Kidney (tissue), 14 donors: ENCODE results near the gene SPTB. TPM values are rescaled to one million over a fixed set of nuclear protein-coding genes. Genes with fewer than 3 reads are reported as not detected.

Experiments used
- DNase-seq, 5 donors: peaks; one replicate each; pipeline ENCODE4 v3.0.0-alpha.2; 2013 to 2020
- FAIRE-seq: peaks from 2 replicates; lab custom pipeline; 2012; peaks lifted over from hg19 to GRCh38; lab: Jason Lieb, UNC
- H3K27ac ChIP-seq, 2 donors: one replicate each; pipeline ENCODE4 v1.7.0; 2013; ENCODE audit warnings: low read depth in 2 of 2, low read length in 2 of 2, inconsistent platforms in 1 of 2
- H3K27me3 ChIP-seq: one replicate; pipeline ENCODE4 v1.7.1; 2013; ENCODE audit warnings: low read length, inconsistent platforms; ENCODE audit not compliant: control insufficient read depth, insufficient read depth
- H3K36me3 ChIP-seq, 3 donors: one replicate each; pipeline versions ENCODE4 v1.7.0 to v1.7.1; 2013; ENCODE audit warnings: low read length in 3 of 3, control low read depth in 1 of 3, inconsistent platforms in 1 of 3; ENCODE audit not compliant: insufficient read depth in 3 of 3, control insufficient read depth in 2 of 3
- H3K4me1 ChIP-seq, 3 donors: one replicate each; pipeline versions ENCODE4 v1.7.0 to v1.7.1; 2013; ENCODE audit warnings: low read length in 3 of 3, inconsistent platforms in 1 of 3, low read depth in 1 of 3; ENCODE audit not compliant: control insufficient read depth in 2 of 3, insufficient read depth in 2 of 3
- H3K4me3 ChIP-seq, 3 donors: one replicate each; pipeline versions ENCODE4 v1.7.0 to v1.8.1; 2013; ENCODE audit warnings: low read length in 3 of 3, control low read depth in 1 of 3, inconsistent platforms in 1 of 3
- H3K9ac ChIP-seq, 3 donors: one replicate each; pipeline versions ENCODE4 v1.7.0 to v1.7.1; 2013; ENCODE audit warnings: low read length in 3 of 3, control low read depth in 1 of 3, inconsistent platforms in 1 of 3
- H3K9me3 ChIP-seq, 3 donors: one replicate each; pipeline versions ENCODE4 v1.7.0 to v1.7.1; 2013; ENCODE audit warnings: low read length in 3 of 3, control low read depth in 1 of 3, inconsistent platforms in 1 of 3; ENCODE audit not compliant: control insufficient read depth in 2 of 3, insufficient read depth in 1 of 3
- CTCF ChIP-seq: IDR thresholded peaks from 3 replicates; pipeline ENCODE4 v1.5.1; 2012; ENCODE audit warnings: mild to moderate bottlenecking, moderate library complexity, borderline replicate concordance; ENCODE audit not compliant: insufficient read depth; ENCODE audit errors: extremely low read depth
- intact Hi-C: fragments of 100-400 bp; cut with DNase I; formaldehyde crosslinking; loops from one replicate; pipeline ENCODE4 v1.11.1; 2022
- polyA plus RNA-seq: library from polyadenylated mRNA; stranded (reverse); fragments of 350-450 nt; fragmentation: Illumina TruSeq; extraction: RNeasy Lipid Tissue Mini Kit (QIAGEN cat#74804); gene quantifications from one replicate; pipeline ENCODE4 v1.2.3, GENCODE V29; 2014; ENCODE audit warnings: low read depth, low replicate concordance; ENCODE audit not compliant: insufficient read depth
- total RNA-seq: library from RNA; stranded (reverse); fragmentation: NEBNext Ultra II Directional; extraction: Animal tissue kit (Norgen Biotek cat#: 25700); gene quantifications from one replicate; pipeline ENCODE4 v1.2.1, GENCODE V29; 2021
- donor health status: control.
- donor health status: control.
- donor health status: control.
- donor health status: control.
- donor health status: control.
- donor health status: DM: yes; HTN: yes; CAD: no.
- donor health status: Normal renal cell carcinoma (clear cell type).

The SPTB gene
- total and polyA plus RNA-seq, 2 donors from 2014 or later: 1.7 to 2.2 TPM

GRCh38 chr14:64873506-64874219, 6.0 kb downstream of the SPTB start:
- Histone ChIP-seq H3K27me3 (peaks cover 2% of the 10 kb centered on the region), H3K9ac (no peak overlapping the region), H3K27ac (no peak overlapping the region), H3K36me3 (no peaks in the 10 kb centered on the region), H3K9me3 (no peaks in the 10 kb centered on the region), H3K4me1 (no peaks in the 10 kb centered on the region), H3K4me3 (no peak overlapping the region)
- no peak for FAIRE-seq
- DNase-seq: no peak
- intact Hi-C loops: no loop called here
- TF ChIP-seq CTCF: no peak

- no peaks in the 10 kb centered on the region for H3K36me3 ChIP-seq
- H3K9ac ChIP-seq: no peak overlapping the region
- TF ChIP-seq CTCF: no peak
- H3K9me3 ChIP-seq: no peaks in the 10 kb centered on the region
- FAIRE-seq (no peak), DNase-seq (no peak)
- H3K4me1 ChIP-seq: no peaks in the 10 kb centered on the region
- no peak overlapping the region for H3K4me3 ChIP-seq
- H3K27me3 ChIP-seq: no peaks in the 10 kb centered on the region
- intact Hi-C loops: no loop called here
- no peak overlapping the region for H3K27ac ChIP-seq
Observed at GRCh38 chr14:64871344-64871743, 8.4 kb downstream of the SPTB start.

GRCh38 chr14:64870160-64870559, 9.5 kb downstream of the SPTB start:
- TF ChIP-seq CTCF: no peak
- Histone ChIP-seq H3K4me1 (no peaks in the 10 kb centered on the region), H3K27ac (no peak overlapping the region), H3K27me3 (no peaks in the 10 kb centered on the region), H3K9ac (no peak overlapping the region), H3K36me3 (no peaks in the 10 kb centered on the region), H3K9me3 (no peaks in the 10 kb centered on the region), H3K4me3 (no peak overlapping the region)
- intact Hi-C loops: no loop called here
- no peak for DNase-seq
- no peak for FAIRE-seq
